ENCODE measurements around the gene COL4A1.
"Not testable (repeated sequence)": the region's sequence is repeated elsewhere in the genome, so short reads cannot be mapped to it uniquely, and the experiment has no call there.

The COL4A1 gene

DNA sequence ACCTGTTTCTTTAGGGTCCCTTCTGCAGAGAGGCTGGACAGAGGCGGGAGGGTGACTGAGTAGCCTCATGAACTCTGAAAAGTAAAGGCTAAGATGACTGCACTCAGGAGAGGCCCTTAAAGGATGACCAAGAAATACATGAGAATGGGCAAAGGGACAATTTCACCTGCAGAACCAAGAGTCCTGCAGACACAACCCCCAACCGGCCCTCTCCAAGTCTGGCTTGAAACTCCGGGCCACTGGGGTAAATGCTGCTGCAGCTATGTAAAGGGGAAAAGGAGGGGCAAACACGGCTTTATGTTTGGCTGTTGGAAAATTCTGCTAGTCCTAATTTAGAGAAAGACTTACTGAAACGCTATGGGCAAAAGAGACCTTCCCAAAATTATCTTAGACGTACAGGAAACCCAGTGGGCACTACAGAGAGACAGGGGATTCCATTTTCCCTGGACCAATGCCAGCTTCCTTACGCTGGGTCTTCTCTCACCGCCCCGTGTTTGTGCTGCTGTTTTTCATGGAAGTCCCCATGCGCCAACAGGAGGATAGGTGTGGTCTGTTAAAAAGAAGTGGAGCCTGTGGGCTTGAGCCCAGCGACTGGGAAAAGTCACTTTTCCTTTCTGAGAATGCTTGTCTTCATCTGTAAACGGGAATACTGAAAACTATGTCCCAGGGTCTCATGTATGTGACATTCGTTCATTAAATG lies 10.7 kb upstream of the COL4A1 start:
- Histone ChIP-seq H3K4me1 (ENCODE audit: control insufficient read depth, insufficient read depth, low read length) (peaks cover 7% of the 10 kb centered on the region), H3K36me3 (ENCODE audit: control insufficient read depth, insufficient read depth, low read length) (peaks cover 6% of the 10 kb centered on the region), H3K27ac (ENCODE audit: insufficient read depth, low read depth, low read length, poor library complexity, severe bottlenecking) (no peak overlapping the region), H3K9me3 (ENCODE audit: control insufficient read depth, low read length) (no peaks in the 10 kb centered on the region), H3K4me3 (ENCODE audit: insufficient read depth, low read depth, low read length) (no peak overlapping the region), H3K27me3 (ENCODE audit: control insufficient read depth, insufficient read depth, low read length, poor library complexity, severe bottlenecking) (no peaks in the 10 kb centered on the region)
- WGBS, 2 experiments, result 95% methylated on average over 13 of the region's 13 CpGs

DNA sequence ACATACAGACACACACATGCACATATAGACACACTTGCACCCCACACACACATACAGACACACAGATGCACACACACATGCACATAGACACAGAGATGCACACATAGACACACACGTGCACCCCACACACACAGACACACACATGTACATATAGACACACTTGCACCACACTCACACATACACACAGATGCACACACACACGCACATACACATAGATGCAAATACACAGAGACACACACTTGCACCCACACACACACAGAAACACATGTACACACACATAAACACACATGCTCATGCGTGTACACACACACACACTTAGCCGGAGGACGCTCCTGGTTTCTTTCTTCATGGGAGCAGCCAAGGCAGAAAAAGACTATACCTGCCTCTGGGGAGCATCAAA lies 10.1 kb upstream of the COL4A1 start:
- H3K27me3 ChIP-seq (ENCODE audit: control insufficient read depth, insufficient read depth, low read length, poor library complexity, severe bottlenecking), result no peaks in the 10 kb centered on the region
- no peaks in the 10 kb centered on the region for H3K9me3 ChIP-seq (ENCODE audit: control insufficient read depth, low read length)
- H3K36me3 ChIP-seq (ENCODE audit: control insufficient read depth, insufficient read depth, low read length), result peaks cover 6% of the 10 kb centered on the region
- peaks cover 8% of the 10 kb centered on the region for H3K4me1 ChIP-seq (ENCODE audit: control insufficient read depth, insufficient read depth, low read length)
- H3K4me3 ChIP-seq (ENCODE audit: insufficient read depth, low read depth, low read length), result no peak overlapping the region
- no peak overlapping the region for H3K27ac ChIP-seq (ENCODE audit: insufficient read depth, low read depth, low read length, poor library complexity, severe bottlenecking)
- WGBS, 2 experiments, result 94 to 95% methylated on average over 5 of the region's 5 CpGs

- 93 to 95% methylated on average over 10 of the region's 10 CpGs for WGBS, 2 experiments
- Histone ChIP-seq H3K27ac (ENCODE audit: insufficient read depth, low read depth, low read length, poor library complexity, severe bottlenecking) (no peak overlapping the region), H3K4me1 (ENCODE audit: control insufficient read depth, insufficient read depth, low read length) (peaks cover 8% of the 10 kb centered on the region), H3K4me3 (ENCODE audit: insufficient read depth, low read depth, low read length) (no peak overlapping the region), H3K27me3 (ENCODE audit: control insufficient read depth, insufficient read depth, low read length, poor library complexity, severe bottlenecking) (no peaks in the 10 kb centered on the region), H3K36me3 (ENCODE audit: control insufficient read depth, insufficient read depth, low read length) (peaks cover 7% of the 10 kb centered on the region), H3K9me3 (ENCODE audit: control insufficient read depth, low read length) (no peaks in the 10 kb centered on the region)
These were observed 9.2 kb upstream of the COL4A1 start for GRCh38 chr13:110316196-110316595.

DNA sequence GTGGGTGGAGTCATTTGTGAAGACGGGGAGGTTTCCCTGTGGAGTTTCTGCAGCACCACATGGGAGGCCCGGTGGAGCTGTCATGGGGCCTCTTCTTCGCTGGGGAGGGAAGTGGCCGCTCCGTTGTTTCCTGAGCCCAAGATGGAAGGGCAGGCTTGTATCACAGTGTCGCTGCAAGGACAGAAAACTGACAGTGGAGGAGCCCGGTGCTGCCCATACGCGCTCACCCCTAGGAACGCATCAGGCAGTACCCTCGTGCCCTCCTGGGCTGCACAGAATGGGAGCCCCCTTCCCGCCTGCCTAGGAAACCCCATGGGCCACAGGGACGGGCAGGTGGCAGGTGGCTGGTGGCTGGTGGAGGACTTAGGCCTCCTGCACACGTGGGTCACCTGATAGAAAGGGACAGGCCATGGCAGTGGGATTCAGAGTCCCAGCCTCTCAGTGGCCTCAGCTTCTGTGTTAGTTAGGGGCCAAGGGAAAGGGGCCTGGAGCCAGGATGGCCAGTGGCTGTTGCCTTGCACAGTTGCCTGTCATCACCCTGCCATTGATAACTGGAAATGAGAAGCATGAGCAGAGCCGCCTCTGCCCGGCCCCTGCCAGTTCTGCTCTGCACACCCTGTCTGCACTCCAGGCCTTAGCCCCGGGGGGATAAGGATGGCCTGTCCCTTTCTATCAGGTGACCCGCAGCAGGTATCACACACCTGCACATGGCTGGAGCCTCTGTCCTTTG lies 7.7 kb upstream of the COL4A1 start:
- Histone ChIP-seq H3K4me3 (ENCODE audit: insufficient read depth, low read depth, low read length) (no peak overlapping the region), H3K36me3 (ENCODE audit: control insufficient read depth, insufficient read depth, low read length) (peaks cover 11% of the 10 kb centered on the region), H3K27me3 (ENCODE audit: control insufficient read depth, insufficient read depth, low read length, poor library complexity, severe bottlenecking) (no peaks in the 10 kb centered on the region), H3K9me3 (ENCODE audit: control insufficient read depth, low read length) (no peaks in the 10 kb centered on the region), H3K4me1 (ENCODE audit: control insufficient read depth, insufficient read depth, low read length) (peaks cover 18% of the 10 kb centered on the region), H3K27ac (ENCODE audit: insufficient read depth, low read depth, low read length, poor library complexity, severe bottlenecking) (no peak overlapping the region)
- 92% methylated on average over 18 of the region's 18 CpGs for WGBS, 2 experiments

DNA sequence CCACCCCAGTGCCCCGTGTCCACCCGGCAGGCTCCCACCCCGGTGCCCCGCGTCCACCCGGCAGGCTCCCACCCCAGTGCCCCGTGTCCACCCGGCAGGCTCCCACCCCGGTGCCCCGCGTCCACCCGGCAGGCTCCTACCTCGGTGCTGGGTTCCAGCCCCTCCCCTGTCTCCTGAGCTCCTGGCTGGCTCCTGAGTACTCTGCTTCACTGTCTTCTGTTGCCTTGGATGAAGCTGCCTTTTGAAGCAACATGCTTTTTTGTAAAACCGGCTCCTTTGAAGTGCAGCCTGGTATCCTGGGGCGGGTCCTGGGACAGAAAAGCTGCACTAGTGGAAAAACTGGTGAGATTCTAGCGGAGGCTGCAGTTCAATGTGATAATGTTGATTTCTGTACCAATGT lies 6.8 kb upstream of the COL4A1 start:
- not testable (repeated sequence) for H3K9me3 ChIP-seq (ENCODE audit: control insufficient read depth, low read length); H3K27ac ChIP-seq (ENCODE audit: insufficient read depth, low read depth, low read length, poor library complexity, severe bottlenecking); H3K27me3 ChIP-seq (ENCODE audit: control insufficient read depth, insufficient read depth, low read length, poor library complexity, severe bottlenecking); H3K4me3 ChIP-seq (ENCODE audit: insufficient read depth, low read depth, low read length)
- peaks cover 11% of the 10 kb centered on the region for H3K36me3 ChIP-seq (ENCODE audit: control insufficient read depth, insufficient read depth, low read length)
- H3K4me1 ChIP-seq (ENCODE audit: control insufficient read depth, insufficient read depth, low read length), result peaks cover 26% of the 10 kb centered on the region
- 80 to 83% methylated on average over 10 to 11 of the region's 16 CpGs for WGBS, 2 experiments

DNA sequence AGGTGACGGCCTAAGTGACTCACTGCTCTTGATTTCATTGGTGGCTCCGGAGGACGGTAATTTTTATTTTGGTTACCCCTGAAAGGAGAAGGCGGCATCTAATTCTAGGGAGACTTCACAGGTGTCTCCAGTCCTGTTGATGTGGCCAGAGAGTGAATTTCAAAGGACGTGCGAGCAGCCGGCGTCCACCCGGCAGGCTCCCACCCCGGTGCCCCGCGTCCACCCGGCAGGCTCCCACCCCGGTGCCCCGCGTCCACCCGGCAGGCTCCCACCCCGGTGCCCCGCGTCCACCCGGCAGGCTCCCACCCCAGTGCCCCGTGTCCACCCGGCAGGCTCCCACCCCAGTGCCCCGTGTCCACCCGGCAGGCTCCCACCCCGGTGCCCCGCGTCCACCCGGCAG lies 6.3 kb upstream of the COL4A1 start:
- H3K27me3 ChIP-seq (ENCODE audit: control insufficient read depth, insufficient read depth, low read length, poor library complexity, severe bottlenecking); H3K9me3 ChIP-seq (ENCODE audit: control insufficient read depth, low read length); H3K4me3 ChIP-seq (ENCODE audit: insufficient read depth, low read depth, low read length); H3K27ac ChIP-seq (ENCODE audit: insufficient read depth, low read depth, low read length, poor library complexity, severe bottlenecking): not testable (repeated sequence)
- peaks cover 26% of the 10 kb centered on the region for H3K4me1 ChIP-seq (ENCODE audit: control insufficient read depth, insufficient read depth, low read length)
- 92 to 93% methylated on average over 21 of the region's 29 CpGs for WGBS, 2 experiments
- H3K36me3 ChIP-seq (ENCODE audit: control insufficient read depth, insufficient read depth, low read length), result peaks cover 11% of the 10 kb centered on the region

GRCh38 chr13:110312339-110313031 lies 5.5 kb upstream of the COL4A1 start:
- Histone ChIP-seq H3K9me3 (ENCODE audit: control insufficient read depth, low read length) (no peaks in the 10 kb centered on the region), H3K4me1 (ENCODE audit: control insufficient read depth, insufficient read depth, low read length) (peaks cover 26% of the 10 kb centered on the region), H3K36me3 (ENCODE audit: control insufficient read depth, insufficient read depth, low read length) (peaks cover 11% of the 10 kb centered on the region), H3K27me3 (ENCODE audit: control insufficient read depth, insufficient read depth, low read length, poor library complexity, severe bottlenecking) (no peaks in the 10 kb centered on the region), H3K4me3 (ENCODE audit: insufficient read depth, low read depth, low read length) (no peak overlapping the region), H3K27ac (ENCODE audit: insufficient read depth, low read depth, low read length, poor library complexity, severe bottlenecking) (no peak overlapping the region)
- WGBS, 2 experiments, result 94 to 95% methylated on average over 4 of the region's 4 CpGs

DNA sequence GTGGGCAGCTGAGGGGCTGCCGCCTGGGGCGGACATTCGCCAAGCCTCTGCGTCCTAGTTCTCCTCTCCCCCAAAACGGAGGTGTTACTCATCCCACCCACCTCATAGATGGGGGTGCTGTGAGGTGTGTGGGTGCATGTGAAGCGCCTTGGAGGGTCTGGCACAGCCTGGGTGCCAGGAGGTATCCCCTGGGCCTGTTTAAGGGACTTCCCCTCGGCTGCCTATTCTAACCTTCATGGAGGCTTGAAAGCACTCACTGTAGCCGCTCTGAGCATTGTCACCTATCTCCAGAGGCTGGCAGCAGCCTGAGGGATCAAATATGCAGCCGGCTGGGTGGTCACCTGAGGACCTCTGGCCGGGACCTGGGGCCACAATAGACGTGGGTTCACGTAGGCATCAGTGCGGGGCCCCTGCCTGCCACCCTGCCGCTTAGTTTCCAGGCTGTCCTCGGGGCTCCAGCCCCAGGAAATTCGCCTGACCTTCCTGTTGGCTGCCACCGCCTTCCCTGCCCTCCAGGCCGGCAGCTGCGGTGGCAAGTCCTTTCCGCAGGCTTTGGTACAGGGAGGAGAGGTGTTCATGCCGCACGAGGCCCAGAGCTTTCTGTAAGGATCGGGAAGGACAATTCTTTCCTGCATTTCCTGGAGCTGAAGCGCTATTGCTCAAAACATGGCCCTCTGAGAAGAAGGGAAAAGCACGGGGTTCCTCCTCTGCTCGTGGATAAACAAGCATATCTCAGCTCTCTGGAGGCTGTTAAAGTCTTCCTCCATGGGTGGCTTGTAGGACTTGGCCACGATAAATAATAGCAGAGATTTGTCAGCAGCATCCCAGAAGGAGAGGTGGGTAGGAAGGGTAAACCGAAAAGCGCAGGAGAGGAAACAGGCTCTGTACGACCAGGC lies 4.7 kb upstream of the COL4A1 start:
- H3K27me3 ChIP-seq (ENCODE audit: control insufficient read depth, insufficient read depth, low read length, poor library complexity, severe bottlenecking), result no peaks in the 10 kb centered on the region
- WGBS, 2 experiments, result 91 to 92% methylated on average over 28 to 30 of the region's 30 CpGs
- H3K36me3 ChIP-seq (ENCODE audit: control insufficient read depth, insufficient read depth, low read length), result peaks cover 5% of the 10 kb centered on the region
- H3K27ac ChIP-seq (ENCODE audit: insufficient read depth, low read depth, low read length, poor library complexity, severe bottlenecking), result no peak overlapping the region
- no peak overlapping the region for H3K4me3 ChIP-seq (ENCODE audit: insufficient read depth, low read depth, low read length)
- no peaks in the 10 kb centered on the region for H3K9me3 ChIP-seq (ENCODE audit: control insufficient read depth, low read length)
- H3K4me1 ChIP-seq (ENCODE audit: control insufficient read depth, insufficient read depth, low read length), result peaks cover 26% of the 10 kb centered on the region

- H3K27ac ChIP-seq (ENCODE audit: insufficient read depth, low read depth, low read length, poor library complexity, severe bottlenecking), result no peak overlapping the region
- WGBS, 2 experiments, result 84 to 91% methylated on average over 13 to 14 of the region's 14 CpGs
- peaks cover 26% of the 10 kb centered on the region for H3K4me1 ChIP-seq (ENCODE audit: control insufficient read depth, insufficient read depth, low read length)
- no peaks in the 10 kb centered on the region for H3K9me3 ChIP-seq (ENCODE audit: control insufficient read depth, low read length)
- H3K36me3 ChIP-seq (ENCODE audit: control insufficient read depth, insufficient read depth, low read length), result peaks cover 5% of the 10 kb centered on the region
- H3K4me3 ChIP-seq (ENCODE audit: insufficient read depth, low read depth, low read length), result no peak overlapping the region
- H3K27me3 ChIP-seq (ENCODE audit: control insufficient read depth, insufficient read depth, low read length, poor library complexity, severe bottlenecking), result peaks cover 1% of the 10 kb centered on the region
These were observed 3.8 kb upstream of the COL4A1 start for GRCh38 chr13:110310541-110311442.

Measured in ectodermal cell (in vitro differentiated cells).